Measurements from ENCODE around the gene NOM1.

The NOM1 gene

GRCh38 chr7:157016352-157017041 lies 67.0 kb downstream of the NOM1 start:
- FAIRE-seq = no peak
- no peak for DNase-seq (ENCODE audit: low spot score)

DNA sequence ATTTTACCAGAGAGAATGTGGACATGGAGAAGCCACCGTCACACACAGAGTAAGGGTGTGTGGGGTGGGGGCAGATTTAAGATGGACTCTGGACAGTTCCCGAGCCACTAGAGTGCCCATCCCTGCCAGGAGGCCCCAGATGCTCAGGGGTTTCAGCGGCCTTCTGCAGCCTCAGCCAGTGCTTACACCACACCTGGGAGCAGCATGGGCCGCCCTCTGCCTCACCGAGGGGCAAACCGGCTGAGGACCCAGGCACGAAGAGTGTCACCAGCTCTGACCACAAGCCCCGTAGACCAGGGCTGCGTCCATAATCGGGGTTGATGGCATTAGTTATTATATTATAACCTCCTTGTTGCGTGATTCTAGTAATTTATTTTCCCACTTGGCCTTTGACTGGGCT lies 67.6 kb downstream of the NOM1 start:
- no peak for FAIRE-seq

DNA sequence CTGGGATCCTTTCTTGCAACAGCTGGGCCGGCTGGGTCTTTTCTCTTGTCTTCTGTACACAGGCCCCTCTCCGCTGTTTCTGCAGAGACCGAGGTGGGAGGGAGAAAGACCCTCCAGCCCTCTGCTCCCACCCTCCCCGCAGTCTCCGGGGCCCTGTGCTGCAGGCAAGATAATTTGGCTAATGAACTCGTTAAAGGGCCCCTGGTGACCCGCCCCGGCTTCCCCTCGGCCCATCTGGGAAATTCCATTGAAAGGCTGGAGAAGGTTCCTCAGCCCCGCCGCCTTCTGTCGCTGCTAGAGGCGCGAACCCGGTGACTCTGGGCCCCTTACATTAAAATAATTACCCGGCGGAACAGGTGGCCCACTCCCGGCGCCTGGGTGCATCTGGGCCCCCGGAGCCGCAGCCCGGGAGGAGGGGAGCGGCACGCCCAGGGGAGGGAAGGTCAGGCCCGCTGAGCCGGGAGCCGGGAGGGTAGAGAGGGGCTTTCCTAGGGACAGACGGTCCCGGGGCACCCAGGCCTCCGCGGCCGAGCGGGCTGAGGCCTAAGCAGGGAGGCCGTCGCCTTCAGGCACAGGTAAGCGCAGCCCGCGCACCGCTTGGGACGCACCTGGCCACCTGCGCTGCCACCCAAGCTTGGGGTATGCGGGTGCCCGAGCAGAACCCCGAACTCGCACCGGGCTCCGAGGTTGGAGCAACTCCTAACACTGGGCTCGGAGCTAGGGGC lies 68.3 kb downstream of the NOM1 start:
- FAIRE-seq (no peak), DNase-seq (ENCODE audit: low spot score) (no peak)

More for the DNA sequence above, 67.6 kb downstream of the NOM1 start:
- no peak for DNase-seq (ENCODE audit: low spot score)

DNA sequence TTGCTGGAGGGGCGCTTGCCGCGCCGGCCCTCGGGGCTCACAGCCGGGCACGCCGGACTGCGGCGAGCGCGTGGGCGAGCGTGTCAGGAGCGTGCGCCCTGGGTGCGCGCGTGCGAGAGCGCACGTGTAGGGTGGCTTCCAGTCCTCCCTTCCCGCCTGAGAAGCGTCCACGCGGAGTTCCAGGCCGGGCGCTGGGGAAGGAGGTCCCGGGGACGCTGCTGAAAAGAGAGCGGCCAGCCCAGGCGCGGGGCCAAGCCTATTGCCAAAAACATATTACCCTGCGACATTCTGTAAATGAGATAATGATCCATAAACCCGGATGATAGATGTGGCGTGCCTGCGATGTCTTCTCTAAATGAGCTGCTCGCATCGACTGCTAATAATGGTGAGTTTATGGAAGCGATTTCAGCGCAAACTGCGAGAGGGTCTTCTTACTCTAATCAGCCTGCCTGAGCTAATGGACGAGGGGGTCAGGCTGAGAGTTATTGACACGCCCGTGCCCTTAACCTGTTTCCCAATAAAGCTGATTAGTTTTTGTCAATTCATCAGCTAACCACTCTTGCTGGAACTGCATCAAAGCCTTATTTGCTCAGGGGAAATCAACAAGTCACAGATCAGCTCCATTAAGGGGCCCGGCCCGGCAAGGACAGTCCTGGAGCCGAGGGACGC lies 69.0 kb downstream of the NOM1 start:
- DNase-seq (ENCODE audit: low spot score) (no peak), FAIRE-seq (no peak)

GRCh38 chr7:157018997-157019608 lies 69.6 kb downstream of the NOM1 start:
- FAIRE-seq (no peak), DNase-seq (ENCODE audit: low spot score) (no peak)

DNA sequence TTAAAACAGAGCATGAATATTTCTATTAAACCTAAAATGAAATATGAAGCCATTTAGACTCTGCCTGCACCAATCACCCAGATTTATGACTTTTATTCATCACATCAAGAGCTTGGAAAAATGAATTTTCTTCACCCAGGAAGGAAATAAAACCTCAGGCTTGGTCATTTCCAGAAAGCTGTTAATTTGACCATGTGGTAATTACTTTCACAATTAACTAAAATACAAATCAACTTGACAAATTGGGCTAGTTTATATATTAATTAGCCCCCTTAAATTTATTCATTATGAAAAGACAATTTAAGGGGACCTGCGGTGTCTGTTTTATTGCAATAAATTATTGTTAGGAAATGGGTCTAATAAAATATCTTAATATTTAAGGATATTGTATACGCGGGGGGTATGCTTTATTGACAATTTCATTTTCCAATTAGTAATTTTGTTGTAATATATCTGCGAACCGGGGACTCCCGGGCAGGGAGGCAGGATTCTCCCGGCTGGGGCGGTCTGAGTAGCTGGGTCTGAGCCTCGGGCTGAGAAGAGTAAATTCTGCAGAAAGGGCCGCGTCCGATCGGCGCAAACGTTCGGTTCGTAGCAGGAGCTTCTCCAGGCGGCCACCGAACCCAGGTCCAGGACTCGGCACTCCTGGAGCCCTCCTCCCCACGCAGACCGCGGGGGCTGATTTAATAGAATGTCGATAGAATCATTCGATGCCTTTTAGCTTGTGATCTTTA lies 70.4 kb downstream of the NOM1 start:
- FAIRE-seq (no peak), DNase-seq (ENCODE audit: low spot score) (no peak)

DNA sequence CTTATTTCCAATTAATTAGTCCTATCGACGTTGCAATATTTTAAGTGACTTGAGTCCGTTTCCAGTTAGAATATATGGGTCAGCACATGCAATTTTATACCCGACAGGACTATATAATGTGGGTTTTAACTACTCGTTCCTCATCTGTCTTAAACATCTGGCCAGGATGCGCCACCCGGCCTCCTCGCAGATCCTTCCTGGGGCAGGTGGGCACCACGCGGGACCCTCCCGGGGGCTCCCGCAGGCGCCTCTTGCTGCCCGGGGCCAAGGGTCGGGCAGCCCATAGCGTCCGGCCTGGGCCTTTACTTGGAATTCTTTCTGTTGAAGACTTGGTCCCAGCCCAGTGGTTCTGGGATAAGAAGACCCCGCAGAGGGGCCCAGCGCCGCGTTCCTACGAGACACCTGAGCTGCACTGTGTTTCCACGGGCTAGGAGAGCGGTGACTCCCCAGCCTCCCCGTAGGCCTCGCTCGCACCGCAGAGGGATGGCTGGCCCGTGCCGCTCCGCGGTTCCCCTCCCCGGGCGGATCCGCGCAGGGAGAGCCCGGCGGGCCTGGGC lies 71.1 kb downstream of the NOM1 start:
- DNase-seq (ENCODE audit: low spot score) (no peak), FAIRE-seq (no peak)

DNA sequence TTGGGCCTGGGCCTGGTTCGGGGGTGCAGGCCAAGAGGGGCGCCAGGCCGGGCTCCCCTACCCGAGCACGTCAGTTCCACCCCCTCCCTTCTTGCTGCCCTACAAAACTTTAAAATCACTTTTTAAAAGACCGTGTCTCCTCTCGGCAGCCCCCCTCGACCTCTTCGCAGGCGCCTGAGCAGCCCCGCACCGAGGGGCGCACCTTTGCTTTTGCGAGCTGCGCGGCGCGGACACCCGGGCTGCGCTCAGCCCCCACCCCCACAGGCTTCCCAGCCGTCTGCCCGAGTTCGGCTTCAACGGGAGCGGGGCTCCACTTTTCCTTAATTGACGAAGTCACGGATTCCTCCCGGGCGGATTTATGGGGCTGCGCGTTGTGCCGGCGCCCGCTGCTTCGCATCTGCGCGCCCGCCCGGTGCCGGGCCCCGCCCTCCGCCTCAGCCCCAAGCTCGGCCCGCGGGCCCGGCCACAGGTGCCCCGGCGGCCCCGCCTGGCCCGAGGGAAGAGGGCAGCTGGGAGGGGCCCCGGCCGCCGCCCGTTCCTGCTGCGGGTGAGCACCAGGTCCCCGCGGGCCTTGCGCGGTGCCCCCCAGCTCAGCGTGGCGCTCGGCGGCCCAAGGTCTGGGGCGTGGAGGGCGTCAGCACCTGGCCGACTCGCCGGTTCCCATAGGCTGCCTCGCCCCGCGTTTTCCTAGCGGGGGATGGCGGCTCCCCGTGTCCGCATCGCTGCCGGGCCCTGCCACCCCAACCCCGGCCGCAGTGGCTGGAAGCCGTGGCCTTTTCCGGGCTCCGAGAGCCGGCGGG lies 71.8 kb downstream of the NOM1 start:
- FAIRE-seq (no peak), DNase-seq (ENCODE audit: low spot score) (no peak)

GRCh38 chr7:157021871-157022680 lies 72.6 kb downstream of the NOM1 start:
- DNase-seq (ENCODE audit: low spot score) (no peak), FAIRE-seq (no peak)

Measured in urothelium cell line (cell line).